Fibroblast of lung (primary cell): Measurements from ENCODE around the gene PHF21A. TPM values are rescaled to one million over a fixed set of nuclear protein-coding genes. Genes with fewer than 3 reads are reported as not detected.

Experiments
- DNase-seq, 2 donors: peaks; one replicate each; pipeline versions ENCODE4 v3.0.0 to v3.0.0-alpha.2; 2010; ENCODE audit warnings: low read depth in 2 of 2
- H2AFZ ChIP-seq: 2 replicates; pipeline ENCODE4 v1.5.1; 2012; ENCODE audit warnings: low read length, control low read depth, inconsistent platforms
- H3K27ac ChIP-seq: 2 replicates; pipeline ENCODE4 v1.5.1; 2011; ENCODE audit warnings: low read length, control low read depth; ENCODE audit not compliant: insufficient read depth
- H3K27me3 ChIP-seq: 2 replicates; pipeline ENCODE4 v1.5.1; 2011; ENCODE audit warnings: mild to moderate bottlenecking, low read length; ENCODE audit not compliant: control insufficient read depth, insufficient read depth
- H3K36me3 ChIP-seq: 2 replicates; pipeline ENCODE4 v1.5.1; 2011; ENCODE audit warnings: low read length; ENCODE audit not compliant: control insufficient read depth, insufficient read depth
- H3K4me1 ChIP-seq: 2 replicates; pipeline ENCODE4 v1.5.1; 2011; ENCODE audit warnings: low read length; ENCODE audit not compliant: control insufficient read depth, insufficient read depth; ENCODE audit errors: extremely low read depth
- H3K4me2 ChIP-seq: 2 replicates; pipeline ENCODE4 v1.5.1; 2011; ENCODE audit warnings: low read length, control low read depth; ENCODE audit not compliant: insufficient read depth; ENCODE audit errors: extremely low read depth
- H3K4me3 ChIP-seq, 4 experiments: fragments of 200-600 bp in 1 of 4; sonication (generic) in 1 of 4; replicated peaks in 1 of 4; 2 replicates each; pipeline ENCODE4 v1.5.1; 2011 to 2016; ENCODE audit warnings: low read length in 4 of 4, low read depth in 3 of 4, mild to moderate bottlenecking in 3 of 4, control low read depth in 2 of 4, inconsistent platforms in 1 of 4, mixed read lengths in 1 of 4; ENCODE audit not compliant: insufficient read depth in 1 of 4; ENCODE audit errors: control extremely low read depth in 1 of 4
- H3K79me2 ChIP-seq: 2 replicates; pipeline ENCODE4 v1.5.1; 2012; ENCODE audit warnings: mild to moderate bottlenecking, low read length, inconsistent platforms; ENCODE audit not compliant: control insufficient read depth, insufficient read depth
- H3K9ac ChIP-seq: 2 replicates; pipeline ENCODE4 v1.5.1; 2011; ENCODE audit warnings: mild to moderate bottlenecking, low read length, control low read depth; ENCODE audit not compliant: insufficient read depth
- H3K9me3 ChIP-seq: 2 replicates; pipeline ENCODE4 v1.5.1; 2012; ENCODE audit warnings: low read depth, low read length; ENCODE audit not compliant: control insufficient read depth, insufficient read depth
- H4K20me1 ChIP-seq: 2 replicates; pipeline ENCODE4 v1.5.1; 2011; ENCODE audit warnings: low read length; ENCODE audit not compliant: control insufficient read depth, insufficient read depth; ENCODE audit errors: extremely low read depth
- CTCF ChIP-seq, 2 donors: IDR thresholded peaks in 1 of 2; conservative IDR thresholded peaks in 1 of 2; 1 replicate in 1 of 2; 2 replicates in 1 of 2; pipeline ENCODE4 v1.5.1; 2011 to 2012; ENCODE audit warnings: low read length in 2 of 2, control low read depth in 1 of 2, inconsistent platforms in 1 of 2, low read depth in 1 of 2, mild to moderate bottlenecking in 1 of 2
- EZH2 ChIP-seq: IDR thresholded peaks from 2 replicates; pipeline ENCODE4 v1.5.1; 2012; ENCODE audit warnings: low read length, control low read depth, mild to moderate bottlenecking; ENCODE audit errors: missing control alignments
- polyA plus RNA-seq, 2 donors: library from polyadenylated mRNA; depleted of rRNA in 1 of 2; stranded (reverse) in 1 of 2; unstranded in 1 of 2; fragments of >200 nt; gene quantifications; 2 replicates each; pipeline ENCODE4 v1.2.1, GENCODE V29; 2011 to 2012; ENCODE audit warnings: missing spikeins in 1 of 2
- total RNA-seq: library from RNA; depleted of rRNA; stranded (reverse); fragments of >200 nt; gene quantifications from 2 replicates; pipeline ENCODE4 v1.2.1, GENCODE V29; 2014

The PHF21A gene
- total and polyA plus RNA-seq, 2 donors (not counting 1 experiment from before 2014, with no cell fraction given), result 18.5 to 21.0 TPM

- no peak overlapping the region for H3K4me3 ChIP-seq
- no peaks in the 10 kb centered on the region for H3K4me1 ChIP-seq
- no peaks in the 10 kb centered on the region for H3K79me2 ChIP-seq
- H3K36me3 ChIP-seq, result no peaks in the 10 kb centered on the region
- H3K9me3 ChIP-seq, result no peaks in the 10 kb centered on the region
- no peak for DNase-seq
- TF ChIP-seq EZH2 (no peak), CTCF (conservative IDR thresholded peaks at IDR 0.05 in 1 of 2, IDR thresholded peaks at IDR 0.05 in 1 of 2; ENCODE audit: low read depth in 1 of 2, low read length in 2 of 2) (no peak)
- H3K27me3 ChIP-seq, result no peaks in the 10 kb centered on the region
- no peak overlapping the region for H3K27ac ChIP-seq
- H2AFZ ChIP-seq, result no peak overlapping the region
- no peaks in the 10 kb centered on the region for H4K20me1 ChIP-seq
- no peak overlapping the region for H3K4me2 ChIP-seq
- H3K9ac ChIP-seq, result no peak overlapping the region
Measured at GRCh38 chr11:46066335-46066734, 54.9 kb downstream of the PHF21A start.

GRCh38 chr11:46065681-46066080 lies 55.6 kb downstream of the PHF21A start:
- no peaks in the 10 kb centered on the region for H3K4me1 ChIP-seq
- TF ChIP-seq CTCF (conservative IDR thresholded peaks at IDR 0.05 in 1 of 2, IDR thresholded peaks at IDR 0.05 in 1 of 2; ENCODE audit: low read depth in 1 of 2, low read length in 2 of 2) (no peak), EZH2 (no peak)
- H3K27me3 ChIP-seq, result no peaks in the 10 kb centered on the region
- H3K4me2 ChIP-seq, result no peak overlapping the region
- H3K4me3 ChIP-seq, result no peak overlapping the region
- H3K27ac ChIP-seq, result no peak overlapping the region
- H2AFZ ChIP-seq, result no peak overlapping the region
- DNase-seq, result no peak
- H3K9me3 ChIP-seq, result no peaks in the 10 kb centered on the region
- H4K20me1 ChIP-seq, result no peaks in the 10 kb centered on the region
- no peaks in the 10 kb centered on the region for H3K79me2 ChIP-seq
- no peak overlapping the region for H3K9ac ChIP-seq
- no peaks in the 10 kb centered on the region for H3K36me3 ChIP-seq

GRCh38 chr11:46064221-46064620 lies 57.0 kb downstream of the PHF21A start:
- no peak overlapping the region for H3K27ac ChIP-seq
- no peaks in the 10 kb centered on the region for H3K4me1 ChIP-seq
- TF ChIP-seq EZH2 (no peak), CTCF (conservative IDR thresholded peaks at IDR 0.05 in 1 of 2, IDR thresholded peaks at IDR 0.05 in 1 of 2; ENCODE audit: low read depth in 1 of 2, low read length in 2 of 2) (no peak)
- no peaks in the 10 kb centered on the region for H3K9me3 ChIP-seq
- H2AFZ ChIP-seq, result no peak overlapping the region
- H4K20me1 ChIP-seq, result no peaks in the 10 kb centered on the region
- H3K27me3 ChIP-seq, result no peaks in the 10 kb centered on the region
- H3K79me2 ChIP-seq, result no peaks in the 10 kb centered on the region
- peak in 1 of 2 donors; percentile 55 for DNase-seq
- H3K4me3 ChIP-seq, result no peak overlapping the region
- H3K36me3 ChIP-seq, result no peaks in the 10 kb centered on the region
- no peak overlapping the region for H3K9ac ChIP-seq
- H3K4me2 ChIP-seq, result no peak overlapping the region
